A673 (cell line): Measurements from ENCODE around the gene ZFYVE28. TPM values are rescaled to one million over a fixed set of nuclear protein-coding genes. Genes with fewer than 3 reads are reported as not detected.
A peak's percentile ranks its signal among the peaks of the same experiment; 100 is the strongest.

Source experiments
- BruUV-seq: library from RNA; stranded (reverse); fragments of 400-500 nt; replicated peaks from 2 replicates; lab custom pipeline; 2021; lab: Mats Ljungman, UMichigan
- CTCF ChIA-PET: fragments of 300-600 bp; sonication (Branson Sonifier 250); formaldehyde crosslinking; loops from one replicate; lab custom pipeline; 2022; ENCODE audit warnings: antibody characterized with exemption; lab: Charles Lee
- POLR2A ChIA-PET: fragments of 300-600 bp; sonication (Branson Sonifier 250); formaldehyde crosslinking; loops from one replicate; lab custom pipeline; 2022; ENCODE audit warnings: antibody characterized with exemption; ENCODE audit not compliant: low non-redundant PET; lab: Charles Lee
- DNase-seq: peaks from one replicate; pipeline ENCODE4 v3.0.0-alpha.2; 2015; ENCODE audit warnings: low spot score
- H3K27ac ChIP-seq: fragments of 200-600 bp; sonication (generic); 2 replicates; pipeline ENCODE4 v1.5.1; 2016; ENCODE audit warnings: mixed run types, low read depth, mild to moderate bottlenecking, mixed read lengths, antibody characterized with exemption, low read length; ENCODE audit not compliant: poor library complexity, severe bottlenecking
- H3K27me3 ChIP-seq: fragments of 200-600 bp; sonication (generic); replicated peaks from 2 replicates; pipeline ENCODE4 v1.6.1; 2017; ENCODE audit warnings: mixed run types, low read depth, mild to moderate bottlenecking, mixed read lengths, antibody characterized with exemption, low read length; ENCODE audit not compliant: insufficient read depth, poor library complexity
- H3K36me3 ChIP-seq: fragments of 200-600 bp; sonication (generic); 2 replicates; pipeline ENCODE4 v1.6.1; 2016; ENCODE audit warnings: mixed run types, mild to moderate bottlenecking, mixed read lengths, antibody characterized with exemption, low read length; ENCODE audit not compliant: insufficient read depth, poor library complexity, severe bottlenecking
- H3K4me1 ChIP-seq: fragments of 200-600 bp; sonication (generic); 2 replicates; pipeline ENCODE4 v1.6.1; 2017; ENCODE audit warnings: mixed run types, mild to moderate bottlenecking, mixed read lengths, antibody characterized with exemption, low read length; ENCODE audit not compliant: insufficient read depth, poor library complexity, severe bottlenecking
- H3K4me3 ChIP-seq: fragments of 200-600 bp; sonication (generic); 2 replicates; pipeline ENCODE4 v1.5.1; 2016; ENCODE audit warnings: low read depth, mixed run types, mild to moderate bottlenecking, mixed read lengths, low read length; ENCODE audit not compliant: poor library complexity, severe bottlenecking
- H3K9me3 ChIP-seq: fragments of 200-600 bp; sonication (generic); 2 replicates; pipeline ENCODE4 v1.6.1; 2016; ENCODE audit warnings: mixed run types, low read depth, mild to moderate bottlenecking, mixed read lengths, antibody characterized with exemption, low read length; ENCODE audit not compliant: poor library complexity, severe bottlenecking
- CTCF ChIP-seq: fragments of 300-800, 200-600 bp; sonication (generic); conservative IDR thresholded peaks from 2 replicates; pipeline ENCODE4 v1.5.1; 2017; ENCODE audit warnings: low read depth, mild to moderate bottlenecking, antibody characterized with exemption, low read length, moderate library complexity, mixed read lengths
- EZH2 ChIP-seq: fragments of 200-600 bp; sonication (generic); IDR thresholded peaks from 2 replicates; pipeline ENCODE4 v1.6.1; 2017; ENCODE audit warnings: borderline replicate concordance, low read depth, mild to moderate bottlenecking, mixed read lengths, antibody characterized with exemption, low read length; ENCODE audit not compliant: poor library complexity, severe bottlenecking
- intact Hi-C: fragments of 100-400 bp; cut with micrococcal nuclease; formaldehyde crosslinking; loops from one replicate; pipeline ENCODE4 v1.10.0; 2022; ENCODE audit not compliant: unreplicated experiment
- total RNA-seq: library from RNA; stranded (reverse); gene quantifications from 2 replicates; pipeline ENCODE4 v1.2.3, GENCODE V29; 2021

The ZFYVE28 gene
- total RNA-seq, 1 experiment from 2014 or later = 8.6 TPM

GRCh38 chr4:2441393-2442174, 23.1 kb upstream of the ZFYVE28 start:
- ChIA-PET CTCF (interaction anchor here (0.5 to 1.6 kb wide), 7 partner anchors 14 to 594 kb away, joined by 3 to 13 read pairs (median 4); no protein-coding TSS in a partner anchor), POLR2A (no interaction called here)
- H3K4me1 ChIP-seq = no peaks in the 10 kb centered on the region
- BruUV-seq = no TSS peak
- no peak overlapping the region for H3K27ac ChIP-seq
- DNase-seq = peak; percentile 88
- H3K9me3 ChIP-seq = no peaks in the 10 kb centered on the region
- intact Hi-C loops = loop anchor here (1.0 kb wide), 1 partner anchor 221 kb away; no protein-coding TSS in a partner anchor
- no peak for TF ChIP-seq EZH2
- peak; percentile 98 for TF ChIP-seq CTCF
- H3K36me3 ChIP-seq = no peaks in the 10 kb centered on the region
- H3K4me3 ChIP-seq = no peak overlapping the region
- no peaks in the 10 kb centered on the region for H3K27me3 ChIP-seq

- no TSS peak for BruUV-seq
- POLR2A ChIA-PET = no interaction called here
- intact Hi-C loops = no loop called here
These were observed 20.6 kb upstream of the ZFYVE28 start for GRCh38 chr4:2438822-2439718.

More at GRCh38 chr4:2438822-2439718, 20.6 kb upstream of the ZFYVE28 start:
- H3K36me3 ChIP-seq = no peaks in the 10 kb centered on the region
- H3K4me3 ChIP-seq = no peak overlapping the region
- TF ChIP-seq CTCF = no peak
- no peak for TF ChIP-seq EZH2
- H3K27ac ChIP-seq = no peak overlapping the region
- no peak for DNase-seq
- H3K4me1 ChIP-seq = peaks cover 4% of the 10 kb centered on the region
- H3K27me3 ChIP-seq = no peaks in the 10 kb centered on the region
- CTCF ChIA-PET = no interaction called here
- no peaks in the 10 kb centered on the region for H3K9me3 ChIP-seq
